KMS-11 (cell line): ENCODE results near the gene ARL8B.

Experiments
- H2AFZ ChIP-seq: fragments of 200-600 bp; sonication (generic); 2 replicates; pipeline ENCODE4 v1.6.1; 2016; ENCODE audit warnings: antibody characterized with exemption, mixed run types, low read depth
- H3K27ac ChIP-seq: fragments of 200-600 bp; sonication (generic); 2 replicates; pipeline ENCODE4 v1.6.1; 2016; ENCODE audit warnings: mild to moderate bottlenecking, mixed run types
- H3K27me3 ChIP-seq: fragments of 200-600 bp; sonication (generic); 2 replicates; pipeline ENCODE4 v1.6.1; 2017; ENCODE audit warnings: mild to moderate bottlenecking, low read depth, mixed run types, moderate library complexity; ENCODE audit not compliant: insufficient read depth
- H3K36me3 ChIP-seq: fragments of 200-600 bp; sonication (generic); 2 replicates; pipeline ENCODE4 v1.6.1; 2017; ENCODE audit warnings: mild to moderate bottlenecking, mixed run types; ENCODE audit not compliant: insufficient read depth
- H3K4me1 ChIP-seq: fragments of 200-600 bp; sonication (generic); 2 replicates; pipeline ENCODE4 v1.6.1; 2016; ENCODE audit warnings: mild to moderate bottlenecking, low read depth, mixed run types; ENCODE audit not compliant: poor library complexity, severe bottlenecking
- H3K4me2 ChIP-seq: fragments of 200-600 bp; sonication (generic); 2 replicates; pipeline ENCODE4 v1.7.0; 2016; ENCODE audit warnings: mild to moderate bottlenecking, mixed run types
- H3K4me3 ChIP-seq: fragments of 200-600 bp; sonication (generic); IDR thresholded peaks from 2 replicates; pipeline ENCODE4 v1.6.1; 2017; ENCODE audit warnings: low read depth, low read length, mixed read lengths; ENCODE audit not compliant: insufficient read depth
- H3K79me2 ChIP-seq: fragments of 200-600 bp; sonication (generic); 2 replicates; pipeline ENCODE4 v1.6.1; 2016; ENCODE audit warnings: low read depth, mixed run types; ENCODE audit not compliant: insufficient read depth
- H3K9ac ChIP-seq: fragments of 200-600 bp; sonication (generic); 2 replicates; pipeline ENCODE4 v1.6.1; 2016; ENCODE audit warnings: mild to moderate bottlenecking, mixed run types
- H4K20me1 ChIP-seq: fragments of 200-600 bp; sonication (generic); 2 replicates; pipeline ENCODE4 v1.6.1; 2016; ENCODE audit warnings: mild to moderate bottlenecking, mixed run types; ENCODE audit not compliant: insufficient read depth
- CTCF ChIP-seq: fragments of 200-600 bp; sonication (generic); conservative IDR thresholded peaks from 2 replicates; pipeline ENCODE4 v1.6.1; 2017; ENCODE audit warnings: low read depth, mild to moderate bottlenecking, antibody characterized with exemption, low read length, moderate library complexity, mixed read lengths

The ARL8B gene

DNA sequence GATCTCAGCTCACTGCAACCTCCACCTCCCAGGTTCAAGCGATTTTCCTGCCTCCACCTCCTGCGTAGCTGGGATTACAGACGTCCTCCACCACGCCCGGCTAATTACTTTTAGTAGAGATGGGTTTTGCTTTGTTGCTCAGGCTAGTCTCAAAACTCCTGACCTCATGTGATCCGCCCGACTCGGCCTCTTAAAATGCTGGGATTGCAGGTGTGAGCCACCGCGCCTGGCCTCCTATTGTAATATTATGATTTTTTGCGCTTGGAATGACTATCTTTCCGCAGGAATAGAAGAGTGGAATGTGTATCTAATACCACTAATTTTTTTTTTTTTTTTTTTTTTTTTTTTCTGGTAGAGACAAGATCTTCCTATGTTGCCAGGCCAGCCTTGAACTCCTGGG, 1.8 kb downstream of the ARL8B start:
- no peak for TF ChIP-seq CTCF
- H3K27ac ChIP-seq, result no peak overlapping the region
- peaks cover 17% of the 10 kb centered on the region for H3K4me1 ChIP-seq
- no peaks in the 10 kb centered on the region for H4K20me1 ChIP-seq
- no peak overlapping the region for H3K4me3 ChIP-seq
- no peaks in the 10 kb centered on the region for H3K27me3 ChIP-seq
- peaks cover 68% of the 10 kb centered on the region for H3K79me2 ChIP-seq
- no peak overlapping the region for H3K9ac ChIP-seq
- no peaks in the 10 kb centered on the region for H3K36me3 ChIP-seq
- H3K4me2 ChIP-seq, result no peak overlapping the region
- no peak overlapping the region for H2AFZ ChIP-seq

DNA sequence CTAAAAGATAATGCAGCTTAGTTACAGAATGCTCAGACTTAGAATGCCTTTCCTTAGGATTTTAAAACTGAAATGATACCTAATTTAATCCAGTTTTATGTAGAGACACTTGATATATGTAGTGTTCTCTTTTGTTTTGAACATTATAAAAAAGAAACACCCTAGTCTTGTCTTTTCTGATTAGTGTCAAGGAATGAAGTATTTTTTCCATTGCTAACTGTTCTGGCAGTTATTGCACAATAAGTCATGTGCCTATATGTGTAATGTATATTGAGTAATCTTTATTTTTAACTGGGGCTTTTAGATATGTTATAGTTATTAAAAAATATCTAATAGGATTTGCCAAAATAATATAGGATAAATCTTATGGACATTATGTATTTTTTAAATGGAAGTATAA, 4.5 kb downstream of the ARL8B start:
- Histone ChIP-seq H3K27ac (no peak overlapping the region), H3K4me2 (no peak overlapping the region)

GRCh38 chr3:5128849-5129248, 6.8 kb downstream of the ARL8B start:
- Histone ChIP-seq H3K4me1 (peaks cover 10% of the 10 kb centered on the region), H3K4me3 (no peak overlapping the region), H3K4me2 (no peak overlapping the region), H2AFZ (no peak overlapping the region), H3K36me3 (no peaks in the 10 kb centered on the region), H3K27me3 (no peaks in the 10 kb centered on the region), H3K79me2 (peaks cover 83% of the 10 kb centered on the region), H3K27ac (no peak overlapping the region), H4K20me1 (no peaks in the 10 kb centered on the region), H3K9ac (no peak overlapping the region)
- TF ChIP-seq CTCF, result no peak

More for the DNA sequence above, 4.5 kb downstream of the ARL8B start:
- Histone ChIP-seq H3K79me2 (peaks cover 87% of the 10 kb centered on the region), H3K27me3 (no peaks in the 10 kb centered on the region), H3K4me1 (peaks cover 17% of the 10 kb centered on the region), H2AFZ (no peak overlapping the region), H3K4me3 (no peak overlapping the region), H4K20me1 (no peaks in the 10 kb centered on the region), H3K36me3 (no peaks in the 10 kb centered on the region), H3K9ac (no peak overlapping the region)
- no peak for TF ChIP-seq CTCF

DNA sequence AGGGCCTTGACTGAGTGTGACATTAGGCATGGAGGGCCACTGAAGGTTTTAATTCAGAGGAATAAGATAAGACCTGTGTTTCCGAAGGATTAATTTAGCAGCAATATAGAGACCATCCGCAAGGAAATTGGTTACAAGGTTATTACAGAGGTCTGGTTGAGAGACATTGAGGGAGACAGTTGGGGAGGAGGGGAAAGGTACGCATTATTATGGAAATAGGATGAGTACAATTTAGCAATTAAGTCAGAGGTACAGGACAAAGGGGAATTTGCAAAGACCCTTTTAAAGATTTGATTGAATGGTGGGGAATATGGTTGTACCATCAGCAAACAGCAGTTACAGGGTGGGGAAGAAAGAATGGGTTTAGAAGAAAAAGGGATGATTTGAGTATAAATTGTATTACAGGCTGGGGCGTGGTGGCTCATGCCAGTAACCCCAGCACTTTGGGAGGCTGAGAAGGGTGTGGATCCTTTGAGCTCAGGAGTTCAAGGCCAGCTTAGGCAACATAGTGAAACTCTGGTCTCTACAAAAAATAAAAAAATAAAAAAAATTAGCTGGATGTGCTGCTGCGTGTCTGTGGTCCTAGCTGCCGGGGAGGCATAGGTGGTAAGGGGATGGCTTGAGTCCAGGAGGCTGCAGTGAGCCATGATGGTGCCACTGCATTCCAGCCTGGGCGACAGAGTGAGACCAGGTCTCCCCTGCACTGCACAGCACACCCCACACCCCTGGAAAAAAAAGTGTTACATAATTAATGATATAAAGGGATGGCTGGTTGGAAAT, 11.3 kb downstream of the ARL8B start:
- TF ChIP-seq CTCF, result no peak
- no peaks in the 10 kb centered on the region for H3K4me1 ChIP-seq
- no peaks in the 10 kb centered on the region for H3K36me3 ChIP-seq
- H3K27ac ChIP-seq, result no peak overlapping the region
- H3K9ac ChIP-seq, result no peak overlapping the region
- no peak overlapping the region for H3K4me3 ChIP-seq
- H2AFZ ChIP-seq, result no peak overlapping the region
- no peaks in the 10 kb centered on the region for H4K20me1 ChIP-seq
- H3K4me2 ChIP-seq, result no peak overlapping the region
- peaks cover 63% of the 10 kb centered on the region for H3K79me2 ChIP-seq
- no peaks in the 10 kb centered on the region for H3K27me3 ChIP-seq
